Ramos (cell line): Measurements from ENCODE around the gene ECI2.

ENCODE experiments used
- in situ Hi-C: fragments of 300-500 bp; cut with MboI; formaldehyde crosslinking; loops from one replicate; pipeline ENCODE4 v1.14.3; 2022; ENCODE audit warnings: low sequenced_read_pairs; ENCODE audit not compliant: unreplicated experiment

ECI2 gene

DNA sequence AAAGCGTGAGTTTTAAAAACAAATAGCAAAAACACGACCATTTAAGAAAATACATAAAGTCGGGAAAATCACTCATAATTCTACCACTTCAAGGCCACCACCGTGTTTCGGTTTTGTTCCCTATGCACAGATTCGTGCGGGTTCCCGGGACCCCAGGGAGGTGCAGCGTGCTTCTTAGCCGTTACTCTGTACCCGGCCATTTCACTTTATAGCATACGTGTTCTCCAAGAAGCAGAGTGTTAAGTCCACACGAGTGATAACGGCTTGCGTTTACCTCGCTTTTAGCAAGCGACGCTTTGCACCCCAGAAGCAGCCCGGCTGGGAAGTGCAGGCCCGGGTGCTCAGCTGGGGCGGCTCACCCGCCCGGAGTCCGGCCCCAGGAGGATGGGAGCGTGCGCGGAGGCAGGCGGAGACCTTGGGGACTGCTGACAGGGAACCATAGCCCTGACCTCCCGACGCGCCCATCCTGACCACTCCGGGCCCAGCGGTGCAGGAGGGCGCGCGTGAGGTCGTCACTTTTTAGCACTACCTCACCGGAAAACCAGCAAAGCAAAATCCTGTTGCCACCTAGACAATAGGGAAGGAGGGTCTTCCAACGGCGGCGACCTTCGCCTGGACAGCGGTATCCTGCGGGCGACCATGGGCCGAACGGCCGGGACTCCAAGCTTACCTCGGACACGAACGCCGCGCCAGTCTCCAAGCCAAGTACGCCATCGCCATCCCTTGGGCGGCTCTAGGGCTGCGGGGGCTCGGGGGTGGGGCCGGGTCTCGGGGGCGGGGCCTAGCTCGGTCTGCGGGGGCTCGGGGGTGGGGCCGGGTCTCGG lies at the start of gene ECI2:
ECI2 (minus strand) TSS at position 735 of the 824 bp plus-strand sequence; CDS start at position 720, 15 bp downstream.
- in situ Hi-C loops, result no loop called here

DNA sequence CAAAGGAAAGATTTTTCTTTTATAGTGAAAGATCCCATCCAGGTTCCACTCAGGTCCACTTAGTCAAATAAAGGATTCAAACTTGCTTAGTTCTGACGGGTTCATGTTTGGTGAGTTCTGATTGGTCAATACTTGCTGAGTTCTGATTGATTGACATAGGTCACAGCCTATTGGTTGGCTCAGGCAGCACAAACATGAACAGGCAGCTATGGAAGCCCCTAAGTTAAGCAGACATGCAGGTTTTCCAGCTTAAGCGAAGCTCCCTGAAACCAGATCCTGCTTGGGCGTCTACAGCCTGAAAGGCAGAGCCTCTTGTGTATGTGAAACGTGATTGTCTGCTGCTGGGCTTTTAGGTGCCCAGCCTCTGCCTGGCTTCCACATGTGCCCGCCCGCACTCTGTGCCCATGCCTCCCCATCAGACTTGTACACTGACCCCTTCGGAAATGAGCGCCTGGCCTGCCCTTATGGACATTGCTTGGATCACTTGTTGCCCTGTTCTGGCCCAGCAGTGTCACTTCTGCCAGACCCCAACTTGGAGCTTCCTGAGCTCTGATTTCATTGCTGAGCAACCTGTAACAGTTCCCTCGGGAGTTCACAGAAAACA lies 45.4 kb upstream of the ECI2 start:
- in situ Hi-C loops, result no loop called here

DNA sequence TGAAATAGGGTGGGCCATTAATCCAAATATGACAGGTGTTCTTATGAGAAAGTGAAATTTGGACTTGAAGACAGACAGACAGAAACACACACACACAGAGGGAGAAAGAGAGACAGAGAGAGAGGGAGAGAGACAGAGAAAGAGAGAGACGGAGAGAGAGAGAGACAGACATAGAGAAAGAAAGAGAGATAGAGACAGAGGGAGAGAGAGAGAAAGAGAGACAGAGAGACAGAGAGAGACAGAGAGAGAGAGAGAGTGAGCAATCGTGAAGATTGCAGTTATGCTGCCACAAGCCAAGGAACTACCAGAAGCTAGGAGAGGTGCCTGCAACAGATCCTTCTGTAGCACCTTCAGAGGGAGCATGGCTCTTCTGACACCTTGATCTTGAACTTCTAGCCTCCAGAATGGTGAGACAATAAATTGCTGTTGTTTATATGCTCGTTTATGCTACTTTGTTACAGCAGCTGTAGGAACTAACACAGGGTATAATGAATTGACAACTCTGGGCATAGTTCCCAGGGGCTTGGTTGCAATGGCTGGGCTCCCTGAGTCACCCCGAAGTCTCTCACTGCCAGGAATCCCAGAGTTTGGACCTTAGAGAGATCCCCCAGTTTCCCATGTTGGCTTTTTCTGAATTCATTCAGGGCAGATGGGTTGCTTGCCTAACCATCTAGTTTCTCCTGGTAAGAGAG lies 44.7 kb upstream of the ECI2 start:
- in situ Hi-C loops, result no loop called here

DNA sequence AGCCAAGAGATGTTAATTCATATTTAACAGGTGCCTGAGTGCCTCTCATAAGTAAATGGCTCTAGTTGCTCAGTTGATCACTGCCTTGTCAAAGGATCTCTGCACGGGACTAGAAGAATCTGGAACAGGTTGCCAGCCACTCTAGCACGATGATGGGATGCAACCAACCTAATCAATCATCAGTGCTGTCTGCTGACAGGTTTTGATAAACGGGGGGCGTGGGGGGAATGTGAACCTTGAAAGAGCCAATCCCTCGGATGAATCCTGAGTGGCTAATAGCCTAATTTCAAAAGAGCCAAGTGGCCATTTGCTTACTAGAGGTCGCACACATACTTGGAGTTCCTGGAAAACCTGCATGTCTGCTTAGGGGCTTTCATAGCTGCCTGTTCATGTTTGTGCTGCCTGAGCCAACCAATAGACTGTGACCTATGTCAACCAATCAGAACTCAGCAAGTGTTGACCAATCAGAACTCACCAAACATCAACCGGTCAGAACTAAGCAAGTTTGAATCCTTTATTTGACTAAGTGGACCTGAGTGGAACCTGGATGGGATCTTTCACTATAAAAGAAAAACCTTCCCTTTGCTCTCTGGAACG lies 43.5 kb upstream of the ECI2 start:
- in situ Hi-C loops, result no loop called here

DNA sequence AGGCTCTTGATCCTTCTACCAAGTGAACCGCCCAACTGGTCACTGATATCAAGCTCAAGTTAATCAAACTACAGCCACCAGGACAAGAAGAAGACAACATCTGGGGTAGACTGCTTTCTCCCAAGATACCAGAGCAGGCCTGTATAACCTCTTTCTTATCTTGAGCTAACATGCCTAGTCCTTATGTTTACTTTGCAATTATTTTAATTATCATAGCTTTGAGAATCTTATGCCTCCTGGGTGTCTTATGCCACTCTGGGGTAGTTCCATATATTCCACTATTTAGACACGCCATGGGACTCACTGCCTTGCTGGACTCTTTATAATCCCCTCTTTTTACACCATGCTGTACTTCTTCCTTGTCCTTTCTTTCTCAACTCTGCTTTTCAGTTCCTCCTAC lies 41.5 kb upstream of the ECI2 start:
- in situ Hi-C loops, result no loop called here

- in situ Hi-C loops, result no loop called here
These were observed 38.7 kb upstream of the ECI2 start for GRCh38 chr6:4174042-4174441.

DNA sequence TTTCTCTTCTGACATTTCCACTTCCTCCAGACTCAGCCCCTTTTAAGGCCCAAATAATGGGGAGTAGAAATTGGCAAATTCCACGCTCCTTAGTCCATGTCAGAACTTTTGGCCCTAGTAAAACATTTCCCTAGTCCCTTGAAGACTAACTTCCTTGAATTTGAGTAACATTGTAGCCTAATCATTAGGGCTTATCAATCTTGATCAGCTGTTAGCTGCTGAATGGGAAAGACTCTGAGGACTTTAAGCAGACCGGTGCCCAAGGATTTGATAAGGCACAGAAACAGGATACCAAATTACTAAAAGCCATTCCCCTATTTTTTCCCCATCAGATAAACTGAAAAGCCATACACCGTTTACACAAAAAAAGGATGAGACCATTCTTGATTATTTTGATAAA lies 37.0 kb upstream of the ECI2 start:
- in situ Hi-C loops, result no loop called here

- in situ Hi-C loops, result no loop called here
These were observed 34.9 kb upstream of the ECI2 start for GRCh38 chr6:4170297-4170696.

DNA sequence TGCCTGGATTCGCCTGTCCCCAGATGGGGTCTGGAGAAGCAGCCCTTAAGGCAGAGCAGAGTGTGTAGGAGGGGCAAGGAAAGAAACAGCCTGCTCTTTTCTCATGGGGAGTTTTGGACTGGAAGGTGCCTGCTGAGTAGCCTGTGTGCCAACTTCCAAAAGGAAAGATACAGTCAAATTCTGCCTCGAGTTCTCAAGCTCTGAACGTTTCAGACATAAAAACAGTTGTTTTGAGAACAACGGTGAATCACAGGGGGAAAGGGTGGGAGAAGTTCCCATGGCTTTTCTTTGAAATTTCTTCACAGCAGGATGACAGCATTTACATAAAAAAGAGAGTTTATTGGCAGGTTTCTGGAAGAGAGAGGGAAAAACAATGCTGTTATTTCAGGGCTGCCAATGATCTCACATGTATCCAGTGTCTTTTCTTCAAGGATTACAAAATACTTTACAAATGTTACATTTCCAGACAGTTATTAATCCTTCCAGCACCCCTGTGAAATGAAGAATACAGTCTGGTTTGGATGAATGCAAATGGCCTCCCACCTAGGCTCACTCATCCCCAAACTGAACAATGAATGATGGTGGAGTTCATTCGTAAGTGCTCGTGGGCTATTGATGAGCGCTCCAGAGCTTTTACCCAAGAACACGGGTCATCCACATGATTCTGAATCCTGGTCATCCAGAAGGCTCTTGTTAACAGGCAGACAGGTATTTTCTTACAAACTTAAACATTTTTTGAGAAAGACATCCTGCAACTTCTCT lies 33.8 kb upstream of the ECI2 start:
- in situ Hi-C loops, result no loop called here

DNA sequence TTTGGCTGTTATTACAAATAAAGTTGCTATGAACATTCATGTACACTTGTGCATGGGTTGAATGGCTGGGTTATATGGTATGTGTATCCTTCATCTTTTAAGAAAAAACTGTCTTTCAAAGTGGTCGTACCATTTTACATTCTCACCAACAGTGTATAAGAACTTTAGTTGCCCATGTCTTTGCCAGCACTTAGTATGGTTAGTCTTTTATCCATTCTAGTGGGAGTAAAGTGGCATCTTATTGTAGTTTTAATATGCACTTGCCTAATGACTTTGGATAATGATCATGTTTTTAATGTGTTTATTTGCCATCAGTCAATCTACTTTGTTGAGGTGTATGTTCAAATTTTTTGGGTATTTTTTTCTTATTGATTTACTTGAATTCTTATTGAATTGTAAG lies 32.5 kb upstream of the ECI2 start:
- in situ Hi-C loops, result no loop called here

DNA sequence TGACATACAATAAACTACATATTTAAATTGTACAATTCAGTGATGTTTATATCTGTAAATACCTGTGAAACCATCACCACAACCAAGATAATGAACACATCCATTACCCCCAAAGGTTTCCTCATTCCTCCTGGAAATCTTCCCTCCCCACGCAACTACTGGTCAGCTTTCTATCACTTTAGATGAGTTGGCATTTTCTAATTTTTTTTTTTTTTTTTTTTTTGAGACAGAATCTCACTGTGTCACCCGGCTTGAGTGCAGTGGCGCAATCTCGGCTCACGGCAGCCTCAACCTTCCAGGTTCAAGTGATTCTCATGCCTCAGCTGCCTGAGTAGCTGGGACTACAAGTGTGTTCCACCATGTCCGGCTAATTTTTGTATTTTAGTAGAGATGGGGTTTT lies 31.7 kb upstream of the ECI2 start:
- in situ Hi-C loops, result no loop called here

DNA sequence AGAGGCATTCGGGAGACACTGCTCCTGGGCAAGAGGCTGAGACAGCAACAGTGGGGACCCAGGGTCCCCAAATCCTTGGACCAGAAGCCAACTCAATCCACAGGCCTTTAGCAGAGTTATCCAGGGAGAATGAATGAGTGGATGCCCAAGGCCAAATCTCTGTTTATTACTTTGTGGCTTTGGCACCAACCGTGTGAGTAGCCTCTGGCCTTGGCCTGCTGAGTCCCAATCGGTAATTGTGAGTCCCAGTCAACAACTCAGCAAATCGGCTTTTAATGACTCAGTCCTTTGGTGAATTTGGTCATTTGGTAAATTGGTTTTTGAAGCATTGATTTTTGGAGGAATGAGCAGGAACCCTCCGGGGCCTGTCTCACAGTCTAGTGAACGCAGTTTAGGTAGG lies 29.1 kb upstream of the ECI2 start:
- in situ Hi-C loops, result no loop called here

- in situ Hi-C loops, result no loop called here
These were observed 28.7 kb upstream of the ECI2 start for GRCh38 chr6:4164117-4164442.

DNA sequence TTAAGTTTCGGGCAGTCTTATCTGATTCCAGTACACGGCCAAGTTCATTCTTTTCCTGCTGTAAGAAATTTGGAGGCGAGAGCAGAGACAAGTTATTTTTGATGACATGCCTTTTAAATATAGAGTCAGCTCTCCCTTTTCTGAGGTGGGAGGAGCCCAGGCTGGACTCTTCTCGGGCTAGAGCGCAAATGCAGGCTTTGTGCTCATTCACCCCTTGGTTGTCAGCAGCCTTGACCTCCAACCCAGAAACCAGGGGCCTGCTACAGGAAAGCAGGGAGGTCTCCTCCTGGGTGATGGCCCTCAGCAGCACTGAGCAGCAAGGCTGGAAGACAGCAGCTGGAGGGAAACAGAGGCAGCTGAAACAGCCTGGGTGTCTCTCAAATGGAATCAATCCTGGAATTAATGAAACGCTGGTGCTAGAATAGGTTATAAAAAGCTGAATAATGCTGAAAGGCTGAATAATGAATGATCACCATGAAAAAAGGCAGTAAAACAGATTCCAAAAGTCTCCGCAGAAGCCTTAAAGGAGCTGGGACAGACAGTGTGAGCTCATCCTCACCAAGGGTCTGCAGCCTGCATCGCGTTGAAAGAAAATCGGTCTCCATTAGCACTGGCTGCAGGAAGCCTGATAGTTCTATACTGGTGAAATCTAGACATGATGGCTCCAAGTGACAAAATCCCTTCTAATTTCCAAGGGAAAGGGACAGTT lies 28.2 kb upstream of the ECI2 start:
- in situ Hi-C loops, result no loop called here

DNA sequence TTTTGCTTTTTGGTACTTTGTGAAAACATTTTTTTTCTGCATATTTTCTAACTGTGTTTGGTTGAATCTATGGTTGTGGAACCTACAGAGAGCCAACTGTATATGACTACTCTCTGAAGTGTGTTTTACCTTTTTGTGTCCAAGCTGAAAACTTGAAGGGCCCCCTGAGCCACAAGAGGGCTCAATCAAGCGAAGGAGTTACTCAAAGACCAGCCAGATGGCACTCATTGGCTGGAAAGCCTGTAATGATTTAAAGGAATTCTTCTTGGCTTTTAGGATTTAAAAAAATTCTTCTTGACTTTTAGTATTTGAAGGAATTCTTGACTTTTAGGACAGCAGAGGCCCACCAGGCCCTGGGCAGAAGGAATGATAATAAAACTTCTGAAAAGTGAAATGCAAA lies 27.0 kb upstream of the ECI2 start:
- in situ Hi-C loops, result no loop called here

DNA sequence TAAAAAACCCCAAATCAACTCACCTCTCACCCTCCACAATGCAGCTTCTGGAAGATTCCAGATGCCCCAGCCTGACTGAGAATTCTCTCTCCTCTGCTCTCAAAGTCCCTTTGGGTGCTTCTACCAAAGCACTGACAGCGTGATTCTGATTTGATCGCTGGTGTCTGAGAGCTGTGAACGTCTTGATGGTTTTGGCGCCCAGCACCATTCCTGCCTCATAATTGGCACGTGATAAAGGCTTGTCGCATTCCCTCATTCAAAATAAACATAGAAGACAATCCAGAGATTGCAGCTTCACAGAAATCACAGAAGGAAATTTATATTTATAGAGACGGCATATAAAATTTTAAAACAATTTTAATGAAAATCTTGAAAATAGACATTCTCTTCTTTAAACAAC lies 24.1 kb upstream of the ECI2 start:
- in situ Hi-C loops, result loop anchor here (5.0 kb wide), 1 partner anchor 412 kb away; no protein-coding TSS in a partner anchor

DNA sequence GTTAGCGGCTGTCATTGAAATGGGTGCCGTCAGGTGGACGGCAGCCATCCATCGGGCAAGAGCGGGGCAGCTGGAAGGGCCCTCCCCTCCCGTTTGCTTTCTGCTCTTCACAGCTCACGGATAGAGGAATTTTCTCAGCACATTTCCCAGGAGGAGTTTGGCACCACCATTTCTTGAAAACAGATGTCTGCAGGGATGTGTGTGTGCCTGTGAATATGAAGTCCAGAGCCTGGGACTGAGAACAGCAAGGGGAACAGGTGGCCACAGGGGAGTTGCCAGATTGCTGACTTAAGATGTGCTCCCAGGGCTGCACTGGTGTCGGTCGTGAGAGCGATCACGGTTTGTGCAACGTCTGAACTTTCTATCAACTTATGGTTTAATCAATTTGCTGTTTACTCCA lies 22.1 kb upstream of the ECI2 start:
- in situ Hi-C loops, result loop anchor here (5.0 kb wide), 1 partner anchor 410 kb away; no protein-coding TSS in a partner anchor

DNA sequence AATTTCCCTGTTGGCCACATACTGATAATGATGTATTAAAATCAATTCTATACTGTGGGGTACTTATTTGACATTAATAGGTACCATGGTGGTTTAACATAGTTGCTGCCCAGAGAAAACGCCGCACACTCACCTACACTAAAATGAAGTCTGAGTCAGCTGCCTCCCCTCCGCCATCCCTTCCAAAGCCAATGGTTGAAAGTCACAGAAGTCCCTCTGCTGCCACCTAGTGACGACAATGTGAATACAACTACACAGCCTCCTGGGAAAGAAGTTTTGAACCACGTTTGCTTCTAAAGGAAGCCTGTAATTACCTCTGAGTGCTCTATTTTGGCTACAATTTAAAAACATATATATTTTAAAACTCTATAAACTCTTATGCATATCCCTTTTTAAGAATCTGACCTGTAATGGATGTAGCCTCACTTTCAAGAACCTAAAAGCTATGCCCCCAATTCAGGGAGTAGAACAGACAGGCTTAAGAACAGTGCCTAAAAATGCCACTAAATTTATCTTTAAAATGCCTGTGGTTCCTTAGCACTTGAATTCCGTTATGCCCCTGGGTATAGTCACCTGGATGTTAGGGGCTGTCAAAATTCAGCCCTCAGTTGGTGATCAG lies 20.6 kb upstream of the ECI2 start:
- in situ Hi-C loops, result loop anchor here (5.0 kb wide), 1 partner anchor 409 kb away; no protein-coding TSS in a partner anchor

DNA sequence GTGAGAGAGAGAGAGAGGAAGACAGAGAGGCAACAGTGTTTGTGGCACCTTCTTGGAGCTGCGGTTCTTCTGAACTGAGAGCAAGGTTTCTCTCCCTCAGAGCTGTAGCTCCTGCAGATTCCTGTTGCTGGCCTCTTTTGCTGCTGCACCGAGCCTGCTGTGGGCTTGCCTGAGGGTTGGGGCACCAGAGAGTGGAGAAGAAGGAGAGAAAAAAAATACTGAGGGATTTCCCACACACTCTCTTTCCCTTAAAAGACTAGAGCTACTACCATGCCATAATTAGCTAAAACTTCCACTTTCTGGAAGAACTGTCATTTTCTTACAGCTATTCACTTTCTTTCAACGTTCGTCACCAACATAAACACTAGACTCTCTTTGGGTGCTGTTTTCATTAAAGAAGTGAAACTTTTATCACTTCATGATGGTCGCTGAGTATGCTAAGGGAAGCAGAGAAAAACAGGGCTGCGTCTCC lies 18.2 kb upstream of the ECI2 start:
- in situ Hi-C loops, result no loop called here
